ENCODE measurements around the gene C6orf62.
"Not testable (repeated sequence)": the region's sequence is repeated elsewhere in the genome, so short reads cannot be mapped to it uniquely, and the experiment has no call there.

C6orf62 gene

DNA sequence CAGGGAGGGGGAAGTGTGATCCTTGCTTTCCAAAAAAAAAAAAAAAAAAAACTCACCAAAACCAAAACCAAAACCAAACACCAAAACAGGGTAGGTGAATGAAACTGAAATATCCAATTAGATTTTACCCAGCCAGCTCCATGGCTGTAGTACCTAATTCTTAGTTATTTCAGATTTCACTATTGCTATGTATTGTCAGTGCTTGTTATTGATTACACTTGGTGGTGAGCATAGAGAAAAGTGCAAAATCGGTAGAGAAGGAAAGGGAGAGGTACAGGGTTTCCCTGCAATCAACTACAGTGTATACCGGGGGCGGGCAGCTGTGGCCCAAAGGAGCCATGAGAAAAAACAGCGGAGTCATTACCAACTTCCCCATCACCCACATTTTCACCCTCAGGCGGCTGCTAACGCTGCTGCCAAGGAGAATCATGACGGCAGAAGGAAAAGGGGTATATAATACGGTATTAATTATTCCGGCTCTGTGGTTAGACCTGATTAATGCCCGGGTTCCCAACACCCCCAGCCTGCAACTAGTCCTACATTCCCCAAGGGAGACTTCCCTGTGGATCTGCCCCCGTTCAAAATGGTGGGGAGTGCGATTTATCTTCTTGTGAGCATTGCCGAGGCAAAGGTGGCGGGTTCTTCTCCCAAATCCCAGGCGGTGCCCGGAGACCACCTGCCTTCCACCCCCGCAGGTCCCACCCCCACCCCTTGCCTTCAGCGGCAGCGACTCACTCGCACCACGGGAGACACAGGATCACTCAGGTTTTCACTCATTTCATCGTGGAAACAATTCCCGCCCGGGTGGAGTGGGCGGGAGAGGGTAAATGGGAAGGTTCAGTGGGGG is at the start of gene C6orf62:
TSS of gene C6orf62 (minus strand) at position 30 of the 847 bp plus-strand sequence. CDS start 486 bp downstream, outside the sequence.
- peak; percentile 73 for DNase-seq

DNA sequence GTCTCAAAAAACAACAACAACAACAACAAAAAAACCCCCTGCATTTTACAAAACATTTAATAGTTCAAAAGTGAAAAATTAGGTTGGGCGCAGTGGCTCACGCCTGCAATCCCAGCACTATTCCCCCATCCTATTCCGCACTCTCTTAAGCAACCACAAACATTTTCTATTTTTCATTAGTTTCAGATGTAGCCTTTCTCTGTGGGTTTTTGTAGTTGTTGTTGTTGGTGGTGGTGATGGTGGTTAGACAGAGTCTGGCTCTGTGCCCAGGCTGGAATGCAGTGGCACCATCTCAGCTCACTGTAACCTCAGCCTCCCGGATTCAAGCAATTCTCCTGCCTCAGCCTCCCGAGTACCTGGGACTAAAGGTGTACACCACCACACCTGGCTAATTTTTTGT is 49.4 kb upstream of the C6orf62 start:
- no peak for DNase-seq

DNA sequence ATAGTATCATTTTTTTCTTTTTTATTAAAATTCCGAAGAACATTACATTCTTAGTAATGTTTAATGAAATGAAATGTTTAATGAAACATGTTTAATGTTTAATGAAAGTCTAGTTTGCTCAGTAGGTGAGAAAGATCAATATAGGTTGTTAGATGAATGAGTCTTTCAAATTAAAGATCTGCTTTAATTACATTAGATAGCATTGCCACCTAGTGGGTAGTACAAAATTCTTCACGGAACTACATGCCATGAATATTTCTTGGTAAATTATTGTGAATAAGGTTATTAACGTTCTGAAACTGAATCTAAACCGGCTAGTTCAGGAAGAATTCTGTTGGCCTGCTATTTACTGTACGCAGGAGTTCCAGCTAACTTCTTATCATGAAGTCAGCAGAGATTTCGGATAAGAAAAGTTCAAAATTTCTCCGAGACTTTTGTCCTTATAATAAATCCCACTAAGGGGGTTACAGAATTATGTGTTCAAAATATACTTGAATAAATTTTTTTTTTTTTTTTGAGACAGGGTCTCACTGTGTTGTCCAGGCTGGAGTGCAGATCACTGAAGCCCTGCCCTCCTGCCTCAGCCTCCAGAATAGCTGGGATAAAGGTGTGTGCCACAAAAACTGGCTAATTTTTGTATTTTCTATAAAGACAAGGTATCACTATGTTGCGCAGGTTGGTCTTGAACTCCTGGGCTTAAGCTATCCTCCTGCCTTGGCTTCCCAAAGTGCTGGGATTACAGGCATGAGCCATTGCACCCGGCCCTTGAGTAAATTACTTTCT is 47.9 kb upstream of the C6orf62 start:
- no peak for DNase-seq

DNA sequence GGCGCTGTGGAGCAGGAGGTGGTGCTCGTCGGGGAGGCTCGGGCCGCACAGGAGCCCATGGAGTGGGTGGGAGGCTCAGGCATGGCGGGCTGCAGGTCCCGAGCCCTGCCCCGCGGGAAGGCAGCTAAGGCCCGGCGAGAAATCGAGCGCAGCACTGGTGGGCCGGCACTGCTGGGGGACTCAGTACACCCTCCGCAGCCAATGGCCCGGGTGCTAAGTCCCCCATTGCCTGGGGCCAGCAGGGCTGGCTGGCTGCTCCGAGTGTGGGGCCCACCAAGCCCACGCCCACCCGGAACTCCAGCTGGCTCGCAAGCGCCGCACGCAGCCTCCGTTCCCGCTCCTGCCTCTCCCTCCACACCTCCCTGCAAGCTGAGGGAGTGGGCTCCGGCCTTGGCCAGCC is 47.0 kb upstream of the C6orf62 start:
- not testable (repeated sequence) for DNase-seq

DNA sequence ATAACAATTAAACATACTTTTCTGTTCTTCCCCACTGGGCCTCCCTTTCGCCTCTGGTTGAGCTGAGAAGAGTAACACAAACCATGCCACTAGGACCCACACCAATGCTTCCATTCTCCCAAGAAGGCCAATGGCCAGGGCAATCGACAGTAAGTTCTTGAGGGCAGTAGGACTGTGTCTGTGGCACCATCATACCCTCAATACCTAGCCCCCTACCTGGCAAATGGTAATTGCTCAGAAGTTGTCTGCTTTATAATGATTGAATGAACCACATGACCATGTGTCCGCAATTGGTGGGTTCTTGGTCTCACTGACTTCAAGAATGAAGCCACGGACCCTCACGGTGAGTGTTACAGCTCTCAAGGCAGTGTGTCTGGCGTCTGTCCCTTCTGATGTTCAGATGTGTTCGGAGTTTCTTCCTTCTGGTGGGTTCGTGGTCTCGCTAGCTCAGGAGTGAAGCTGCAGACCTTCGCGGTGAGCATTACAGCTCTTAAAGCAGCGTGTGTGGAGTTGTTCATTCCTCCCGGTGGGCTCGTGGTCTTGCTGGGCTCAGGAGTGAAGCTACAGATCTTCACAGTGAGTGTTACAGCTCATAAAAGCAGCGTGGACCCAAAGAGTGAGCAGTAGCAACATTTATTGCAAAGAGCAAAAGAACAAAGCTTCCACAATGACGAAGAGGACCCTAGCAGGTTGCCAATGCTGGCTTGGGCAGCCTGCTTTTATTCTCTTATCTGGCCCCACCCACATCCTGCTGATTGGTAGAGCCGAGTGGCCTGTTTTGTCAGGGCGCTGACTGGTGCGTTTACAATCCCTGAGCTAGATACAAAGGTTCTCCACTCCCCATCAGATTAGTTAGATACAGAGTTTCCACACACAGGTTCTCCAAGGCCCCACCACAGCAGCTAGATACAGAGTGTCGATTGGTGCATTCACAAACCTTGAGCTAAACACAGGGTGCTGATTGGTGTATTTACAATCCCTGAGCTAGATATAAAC is 46.2 kb upstream of the C6orf62 start:
- DNase-seq, result not testable (repeated sequence)

DNA sequence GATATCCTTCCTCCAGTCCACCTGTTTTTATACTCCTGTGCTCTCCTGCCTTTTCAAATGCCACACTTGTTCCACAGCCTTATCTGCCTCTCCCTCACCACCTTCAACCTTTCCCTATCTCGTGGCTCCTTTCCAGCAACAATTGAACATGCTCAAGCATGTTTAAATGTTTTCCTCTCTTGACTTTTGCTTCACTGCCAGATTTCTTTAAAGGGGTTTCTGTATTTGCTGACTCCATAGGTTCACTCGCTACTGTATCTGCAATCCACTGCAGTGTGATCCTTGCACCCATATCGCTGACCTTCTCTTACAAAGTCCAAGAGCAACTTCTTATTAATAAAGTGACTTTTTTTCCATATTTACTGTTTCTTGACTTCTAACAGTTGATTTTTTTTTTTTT is 44.6 kb upstream of the C6orf62 start:
- DNase-seq, result no peak

DNA sequence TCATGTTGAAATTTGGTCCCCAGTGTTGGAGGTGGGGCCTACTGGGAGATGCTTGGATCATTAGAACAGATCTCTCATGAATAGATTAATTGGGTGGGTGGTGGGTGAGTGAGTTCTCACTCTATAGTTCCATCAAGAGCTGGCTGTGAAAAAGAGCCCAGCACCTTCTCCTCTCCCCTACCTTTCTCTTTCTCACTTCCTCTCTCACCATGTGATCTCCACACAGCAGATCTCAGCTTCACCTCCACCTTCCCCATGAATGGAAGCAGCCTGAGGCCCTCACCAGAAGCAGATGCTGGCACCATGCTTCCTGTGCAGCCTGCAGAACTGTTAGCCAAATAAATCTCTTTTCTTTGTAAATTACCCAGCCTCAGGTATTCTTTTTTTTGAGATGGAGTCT is 42.9 kb upstream of the C6orf62 start:
- no peak for DNase-seq

DNA sequence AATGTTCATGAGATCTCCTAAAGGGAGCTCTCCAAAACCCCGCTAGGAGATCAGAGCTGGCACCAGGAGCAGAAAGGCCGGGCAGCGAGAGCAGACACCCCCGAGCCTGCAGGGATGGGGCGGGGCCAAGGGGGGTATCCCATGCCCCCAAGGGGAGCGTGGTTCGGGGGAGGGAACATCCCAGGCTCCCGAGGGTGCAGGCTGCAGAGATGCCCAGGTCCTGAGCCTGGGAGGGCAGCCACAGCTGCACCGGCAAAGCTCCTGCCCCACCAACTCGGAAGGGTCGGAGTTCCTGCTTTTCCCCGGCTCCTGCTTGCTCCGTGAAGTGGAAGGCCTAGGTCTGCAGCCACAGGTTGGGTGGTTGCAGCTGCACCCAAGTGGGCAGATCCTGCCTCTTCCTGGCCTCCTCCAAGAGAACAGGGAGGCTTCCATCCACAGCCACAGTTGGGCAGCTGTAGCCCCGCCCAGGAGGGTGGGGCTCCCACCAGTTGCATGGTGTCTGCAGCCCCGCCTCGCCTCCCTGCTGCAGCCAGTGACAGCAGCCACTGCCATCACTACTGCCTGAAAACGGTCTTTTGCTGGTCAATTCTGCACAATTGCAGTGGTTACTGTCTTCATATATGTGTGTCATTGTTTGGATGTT is 42.4 kb upstream of the C6orf62 start:
- DNase-seq, result peak; percentile 34

DNA sequence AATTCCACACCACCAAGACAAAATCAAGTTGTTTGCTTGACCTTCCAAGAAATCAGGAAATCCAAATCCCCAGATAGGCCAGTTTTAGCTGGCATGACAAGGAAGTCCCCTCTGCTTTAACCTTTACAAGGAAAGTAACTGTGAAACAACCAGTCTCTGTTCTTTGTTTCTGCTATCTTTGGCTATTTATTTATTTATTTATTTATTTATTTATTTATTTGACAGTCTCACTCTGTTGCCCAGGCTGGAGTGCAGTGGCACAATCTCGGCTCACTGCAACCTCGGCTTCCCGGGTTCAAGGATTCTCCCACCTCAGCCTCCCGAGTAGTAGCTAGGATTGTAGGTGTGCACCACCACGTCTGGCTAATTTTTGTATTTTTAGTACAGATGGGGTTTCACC is 41.3 kb upstream of the C6orf62 start:
- no peak for DNase-seq

DNA sequence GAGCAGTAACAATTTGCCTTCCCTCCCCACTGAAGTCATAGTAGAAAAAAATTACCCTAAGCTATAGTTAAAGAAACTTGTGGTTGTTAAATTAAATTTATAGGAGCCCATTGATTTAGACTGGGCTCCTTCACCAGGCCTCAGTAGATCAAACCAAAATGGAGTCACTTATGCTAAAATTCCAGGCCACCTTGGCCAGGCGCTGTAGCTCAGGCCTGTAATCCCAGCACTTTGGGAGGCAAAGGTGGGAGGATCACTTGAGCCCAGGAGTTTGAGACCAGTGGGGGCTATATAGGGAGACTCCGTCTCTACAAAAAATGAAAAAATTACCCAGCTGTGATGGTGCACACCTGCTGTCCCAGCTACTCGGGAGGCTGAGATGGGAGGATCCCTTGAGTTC is 40.8 kb upstream of the C6orf62 start:
- no peak for DNase-seq

DNA sequence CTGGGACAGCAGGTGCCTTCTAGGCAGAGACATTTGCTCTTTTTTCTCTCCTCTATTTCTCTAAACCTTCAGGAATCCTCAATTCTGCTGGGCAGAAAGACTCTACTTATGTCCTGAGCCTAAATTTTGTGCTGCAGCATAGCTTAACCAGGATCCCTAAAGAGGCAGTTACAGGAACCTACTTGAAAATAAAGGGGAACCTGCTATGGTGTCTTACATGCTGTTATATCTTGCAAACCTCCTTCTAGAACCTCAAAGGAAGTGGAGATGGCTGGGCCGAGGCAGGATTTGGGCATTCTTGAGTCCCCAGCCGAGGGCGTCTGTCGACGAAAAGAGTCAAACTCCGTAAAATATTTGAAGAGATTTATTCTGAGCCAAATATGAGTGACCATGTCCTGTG is 38.7 kb upstream of the C6orf62 start:
- DNase-seq, result no peak

DNA sequence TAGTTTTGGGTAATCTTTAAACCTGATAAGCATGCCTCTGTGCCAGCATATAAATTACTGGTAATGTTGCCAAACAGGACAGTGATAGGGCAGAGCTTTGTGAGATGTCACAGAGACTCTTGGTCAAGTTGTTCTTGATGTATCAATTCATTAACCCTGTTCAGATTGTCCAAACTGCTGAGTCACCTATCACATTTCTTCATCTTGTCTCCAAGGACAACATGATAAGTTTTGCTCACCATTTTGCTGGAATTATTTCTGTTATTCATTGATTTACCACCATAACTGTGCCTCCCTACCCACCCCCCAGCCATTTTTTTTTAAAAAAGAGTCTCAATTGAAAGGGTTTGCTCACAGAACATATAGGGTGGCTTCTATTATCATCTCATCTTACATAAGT is 36.3 kb upstream of the C6orf62 start:
- DNase-seq, result no peak

DNA sequence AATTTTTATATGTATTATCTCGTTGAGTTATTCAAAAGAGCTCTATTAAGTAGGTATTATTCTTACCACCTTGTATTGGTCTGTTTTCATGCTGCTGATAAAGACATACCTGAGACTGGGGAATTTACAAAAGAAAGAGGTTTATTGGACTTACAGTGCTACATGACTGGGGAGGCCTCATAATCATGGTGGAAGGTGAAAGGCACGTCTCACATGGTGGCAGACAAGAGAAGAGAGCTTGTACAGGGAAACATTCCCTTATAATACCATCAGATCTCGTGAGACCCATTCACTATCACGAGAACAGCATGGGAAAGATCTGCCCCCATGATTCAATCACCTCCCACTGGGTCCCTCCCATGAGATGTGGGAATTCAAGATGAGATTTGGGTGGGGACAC is 35.4 kb upstream of the C6orf62 start:
- not testable (repeated sequence) for DNase-seq

DNA sequence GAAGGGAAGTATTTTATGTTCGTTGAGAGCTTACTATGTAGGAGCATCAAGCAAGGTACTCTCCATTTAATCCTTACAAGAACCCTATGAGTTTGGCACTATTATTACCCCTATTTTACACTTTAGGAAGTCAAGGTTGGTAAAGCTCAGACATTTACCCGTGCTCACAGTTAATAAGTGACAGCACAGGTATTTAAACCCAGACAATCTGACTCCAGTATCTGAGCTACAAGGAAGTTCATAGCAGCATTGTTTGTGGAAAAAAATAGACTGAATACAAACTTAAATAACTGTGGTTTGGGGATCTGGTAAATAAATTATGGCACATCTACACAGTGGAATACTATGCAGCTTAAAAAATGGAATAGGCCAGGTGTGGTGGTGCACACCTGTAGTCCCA is 34.6 kb upstream of the C6orf62 start:
- no peak for DNase-seq

DNA sequence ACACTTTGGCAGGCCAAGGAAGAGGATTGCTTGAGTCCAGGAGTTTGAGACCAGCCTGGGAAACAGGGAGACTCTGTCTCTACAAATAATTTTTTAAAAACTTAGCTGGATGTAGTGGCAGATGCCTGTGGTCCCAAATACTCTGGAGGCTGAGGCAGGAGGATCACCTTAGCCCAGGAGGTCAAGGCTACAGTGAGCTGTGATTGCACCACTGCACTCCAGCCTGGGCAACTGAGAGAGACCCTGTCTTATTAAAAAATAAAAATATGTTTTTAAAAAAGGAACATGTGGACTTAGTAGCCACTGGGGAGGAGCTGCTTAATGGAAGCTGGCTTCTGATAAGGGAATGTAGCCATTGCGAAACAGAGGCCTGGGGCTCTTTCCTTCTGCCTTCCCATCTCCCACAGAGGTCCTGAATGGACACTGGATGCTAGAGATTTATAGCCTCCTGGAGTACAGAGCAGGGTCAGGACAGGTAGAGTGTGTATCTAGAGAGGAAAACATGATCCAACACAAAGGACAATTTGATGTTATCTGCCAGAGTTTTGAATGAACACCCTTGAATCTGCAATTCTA is 34.1 kb upstream of the C6orf62 start:
- no peak for DNase-seq

DNA sequence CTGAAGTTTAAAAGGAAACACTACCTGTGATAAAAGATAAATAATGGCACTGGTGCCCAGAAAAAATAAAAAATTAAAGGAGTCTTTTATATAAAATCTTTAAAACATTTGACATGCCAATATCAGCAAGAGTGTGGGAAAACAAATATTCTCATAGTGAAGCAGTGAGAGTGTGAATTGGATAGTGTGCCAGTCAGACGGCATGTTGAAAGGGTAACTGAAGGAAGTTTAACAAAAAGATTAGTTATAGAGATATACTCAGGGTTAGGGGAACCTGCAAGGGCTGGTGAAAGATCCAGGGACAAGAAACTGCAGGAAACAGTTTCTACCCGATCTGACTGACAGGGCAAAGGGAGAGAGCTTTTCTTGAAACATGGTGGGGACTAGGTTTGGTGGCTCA is 33.5 kb upstream of the C6orf62 start:
- DNase-seq, result no peak

DNA sequence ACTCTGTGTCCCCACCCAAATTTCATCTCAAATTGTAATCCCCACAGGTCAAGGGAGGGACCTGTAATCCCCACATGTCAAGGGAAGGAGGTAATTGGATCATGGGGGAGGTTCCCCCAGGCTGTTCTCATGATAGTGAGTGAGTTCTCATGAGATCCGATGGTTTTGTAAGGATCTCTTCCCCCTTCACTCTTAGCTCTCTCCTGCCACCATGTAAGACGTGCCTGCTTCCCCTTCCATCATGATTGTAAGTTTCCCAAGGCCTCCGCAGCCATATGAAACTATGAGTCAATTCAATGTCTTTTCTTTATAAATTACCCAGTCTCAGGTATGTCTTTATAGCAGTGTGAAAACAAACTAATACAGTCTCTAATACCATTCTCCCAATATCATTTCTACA is 31.9 kb upstream of the C6orf62 start:
- not testable (repeated sequence) for DNase-seq

DNA sequence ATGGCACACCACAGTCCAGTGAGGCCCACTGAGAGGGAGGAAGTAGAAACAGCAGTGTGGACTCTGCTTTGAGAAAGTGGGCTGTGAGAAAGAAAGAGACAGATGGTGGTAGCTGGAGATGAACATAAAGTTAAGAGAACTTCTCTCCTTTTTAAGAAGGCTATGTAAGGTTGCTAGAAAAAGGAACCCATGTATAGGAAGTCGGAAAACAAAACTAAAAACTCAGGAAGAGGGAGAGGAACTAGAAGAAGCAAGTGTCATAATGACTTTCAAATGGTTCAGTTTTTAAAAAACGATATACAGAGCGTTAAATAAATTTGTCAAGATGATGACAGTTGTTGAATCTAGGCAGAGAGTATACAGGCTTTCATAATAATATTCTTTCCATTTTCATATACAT is 30.3 kb upstream of the C6orf62 start:
- no peak for DNase-seq

DNA sequence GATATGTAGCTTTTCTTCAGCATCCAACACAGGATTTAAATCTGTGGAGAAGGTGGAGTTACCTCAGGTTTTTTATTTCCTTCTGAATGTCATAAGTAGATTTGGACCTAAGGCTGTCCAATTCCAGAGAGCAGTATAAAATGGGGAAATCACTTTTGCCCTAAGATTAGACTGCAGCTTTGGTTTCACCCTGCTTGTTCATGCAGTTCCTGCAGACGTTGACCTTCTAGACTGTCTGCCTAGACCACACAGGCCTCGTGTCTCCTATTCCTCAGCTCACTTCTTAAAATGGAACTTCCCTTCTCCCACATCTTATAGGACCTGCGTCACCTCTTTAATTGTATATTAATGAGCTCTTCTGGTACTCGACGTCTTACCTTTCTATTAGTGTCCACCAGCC is 26.0 kb upstream of the C6orf62 start:
- no peak for DNase-seq

DNA sequence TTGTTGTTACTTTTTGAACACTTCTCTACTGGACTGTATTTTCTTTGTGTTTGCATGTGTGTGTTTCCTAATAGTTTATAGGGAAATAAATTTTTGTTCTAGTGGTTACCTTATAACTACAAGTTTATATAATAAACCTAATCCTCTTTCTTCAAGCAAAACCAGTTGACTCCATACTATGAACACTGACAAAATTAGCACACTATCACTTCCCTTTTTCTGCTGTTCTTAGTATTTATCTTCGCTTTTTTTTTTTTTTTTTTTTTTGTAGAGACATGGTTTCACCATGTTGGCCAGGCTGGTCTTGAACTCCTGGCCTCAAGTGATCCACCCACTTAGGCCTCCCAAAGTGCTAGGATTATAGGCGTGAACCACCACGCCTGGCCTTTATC is 25.0 kb upstream of the C6orf62 start:
- no peak for DNase-seq

DNA sequence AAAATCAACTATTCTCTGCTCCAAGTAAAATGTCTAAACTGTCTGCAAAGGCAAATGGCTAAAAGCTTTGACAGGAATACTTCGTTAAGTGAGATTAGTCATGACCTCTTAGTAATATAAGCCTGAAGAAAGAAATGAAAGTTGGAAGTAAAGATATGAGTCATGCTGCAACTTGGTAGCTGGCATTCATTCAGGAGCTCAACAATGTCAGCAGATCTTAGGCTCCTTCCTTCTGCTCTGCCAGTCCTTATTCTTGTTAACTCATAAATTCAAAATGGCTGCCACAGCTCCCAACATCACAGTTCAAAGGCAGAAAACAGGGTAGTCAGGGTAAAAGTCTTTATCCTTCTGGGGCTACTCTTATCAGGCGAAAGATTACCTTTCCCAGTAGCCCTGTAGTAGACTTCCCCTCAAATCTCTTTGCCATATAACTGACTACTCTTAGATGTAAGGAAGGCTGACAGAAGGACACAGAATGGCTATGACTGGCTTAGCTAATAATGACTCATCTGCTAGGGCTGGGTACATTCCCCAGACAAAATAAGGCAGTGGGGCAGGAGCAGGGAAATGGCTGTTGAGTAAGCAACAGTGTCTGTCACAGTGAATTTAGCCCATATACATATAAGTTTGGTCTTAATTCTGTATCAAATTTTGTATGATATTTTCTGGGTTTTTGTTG is 24.4 kb upstream of the C6orf62 start:
- peak; percentile 35 for DNase-seq

All from stimulated activated CD8-positive, alpha-beta memory T cell treated with anti-CD3 and anti-CD28 coated beads, Interleukin-4, amount 100 ng/mL, for 48 hours (primary cell).